Vagina (tissue), 2 donors: ENCODE measurements around the gene NKTR.

Source experiments
- CTCF ChIP-seq, 3 experiments: fragments of 450-650 bp in 2 of 3; fragments of 200-600 bp in 1 of 3; sonication (generic) in 1 of 3; IDR thresholded peaks; one replicate each; pipeline ENCODE4 v1.5.1; 2017 to 2019; ENCODE audit warnings: antibody characterized with exemption in 3 of 3, mild to moderate bottlenecking in 2 of 3, moderate library complexity in 2 of 3
- POLR2AphosphoS5 ChIP-seq, 2 donors: sonication (generic); formaldehyde crosslinking; IDR thresholded peaks; one replicate each; pipeline ENCODE4 v1.9.0; 2017; ENCODE audit warnings: antibody characterized with exemption in 2 of 2, mild to moderate bottlenecking in 2 of 2, low read depth in 1 of 2; ENCODE audit not compliant: insufficient read depth in 1 of 2

GRCh38 chr3:42557854-42558253 lies 42.6 kb upstream of the NKTR start:
- TF ChIP-seq POLR2AphosphoS5 (IDR thresholded peaks at IDR 0.05; ENCODE audit: insufficient read depth in 1 of 2, low read depth in 1 of 2) (no peak), CTCF (IDR thresholded peaks at IDR 0.05) (no peak)
